Neural cell (in vitro differentiated cells): ENCODE data around the gene RPL18. TPM values are rescaled to one million over a fixed set of nuclear protein-coding genes. Genes with fewer than 3 reads are reported as not detected.

Experiments
- H2AFZ ChIP-seq: fragments of 200-600, 300-800 bp; sonication (generic), shearing (Covaris generic); 2 replicates; pipeline ENCODE4 v1.6.0; 2014; ENCODE audit warnings: low read depth, mild to moderate bottlenecking, antibody characterized with exemption, low read length, moderate library complexity
- H3F3A ChIP-seq: fragments of 200-600 bp; shearing (Covaris generic); 2 replicates; pipeline ENCODE4 v1.6.1; 2016; ENCODE audit warnings: mild to moderate bottlenecking, moderate library complexity, mixed read lengths, antibody characterized with exemption, low read length; ENCODE audit not compliant: insufficient read depth, poor library complexity, severe bottlenecking
- H3K27ac ChIP-seq: fragments of 200-600, 300-800 bp; sonication (generic), shearing (Covaris generic); 2 replicates; pipeline ENCODE4 v1.5.1; 2014; ENCODE audit warnings: mild to moderate bottlenecking, low read length, moderate library complexity
- H3K27me3 ChIP-seq: fragments of 300-800, 200-600 bp; sonication (generic), shearing (Covaris generic); 2 replicates; pipeline ENCODE4 v1.6.0; 2014; ENCODE audit warnings: mild to moderate bottlenecking, low read depth, low read length, moderate library complexity; ENCODE audit not compliant: insufficient read depth
- H3K36me3 ChIP-seq: fragments of 300-800, 200-600 bp; sonication (generic), shearing (Covaris generic); 2 replicates; pipeline ENCODE4 v1.5.1; 2014; ENCODE audit warnings: mild to moderate bottlenecking, antibody characterized with exemption, low read length, moderate library complexity; ENCODE audit not compliant: insufficient read depth
- H3K4me2 ChIP-seq: fragments of 300-800, 200-600 bp; sonication (generic), shearing (Covaris generic); 2 replicates; pipeline ENCODE4 v1.6.0; 2014; ENCODE audit warnings: mild to moderate bottlenecking, low read length
- H3K4me3 ChIP-seq: fragments of 300-800, 200-600 bp; sonication (generic), shearing (Covaris generic); 2 replicates; pipeline ENCODE4 v1.5.1; 2014; ENCODE audit warnings: mild to moderate bottlenecking, low read length, moderate library complexity
- H3K79me2 ChIP-seq: fragments of 200-600 bp; shearing (Covaris generic); replicated peaks from 2 replicates; pipeline ENCODE4 v1.6.0; 2014; ENCODE audit warnings: mild to moderate bottlenecking, low read length, moderate library complexity; ENCODE audit not compliant: insufficient read depth
- H3K9ac ChIP-seq: fragments of 300-800, 200-600 bp; sonication (generic), shearing (Covaris generic); 2 replicates; pipeline ENCODE4 v1.6.1; 2016; ENCODE audit warnings: mild to moderate bottlenecking, low read length, mixed read lengths
- H3K9me2 ChIP-seq: fragments of 200-600 bp; shearing (Covaris generic); 2 replicates; pipeline ENCODE4 v1.6.1; 2016; ENCODE audit warnings: mild to moderate bottlenecking, low read length, mixed read lengths; ENCODE audit not compliant: insufficient read depth
- H3K9me3 ChIP-seq: fragments of 200-600, 300-800 bp; sonication (generic), shearing (Covaris generic); 2 replicates; pipeline ENCODE4 v1.6.1; 2016; ENCODE audit warnings: mild to moderate bottlenecking, mixed run types, low read length, moderate library complexity, mixed read lengths
- H4K20me1 ChIP-seq: fragments of 200-600 bp; shearing (Covaris generic); 2 replicates; pipeline ENCODE4 v1.6.1; 2016; ENCODE audit warnings: mild to moderate bottlenecking, mixed run types; ENCODE audit not compliant: insufficient read depth
- EP300 ChIP-seq: fragments of 450-650 bp; conservative IDR thresholded peaks from 2 replicates; pipeline ENCODE4 v1.6.1; 2014; ENCODE audit warnings: antibody characterized with exemption, mild to moderate bottlenecking, moderate library complexity; ENCODE audit not compliant: poor library complexity, severe bottlenecking
- EZH2 ChIP-seq: fragments of 200-600, 300-800 bp; shearing (Covaris generic), sonication (generic); IDR thresholded peaks from 2 replicates; pipeline ENCODE4 v1.6.1; 2014; ENCODE audit warnings: antibody characterized with exemption, low read length, borderline replicate concordance, mild to moderate bottlenecking; ENCODE audit not compliant: insufficient read depth, poor library complexity, severe bottlenecking
- MXI1 ChIP-seq: fragments of 450-650 bp; conservative IDR thresholded peaks from 2 replicates; pipeline ENCODE4 v1.6.1; 2014; ENCODE audit warnings: antibody characterized with exemption, mild to moderate bottlenecking; ENCODE audit not compliant: poor library complexity, severe bottlenecking
- POLR2AphosphoS5 ChIP-seq: IDR thresholded peaks from 2 replicates; pipeline ENCODE4 v1.6.1; 2012
- RAD21 ChIP-seq: fragments of 450-650 bp; conservative IDR thresholded peaks from 2 replicates; pipeline ENCODE4 v1.6.1; 2014; ENCODE audit warnings: antibody characterized with exemption, mild to moderate bottlenecking, moderate library complexity
- SMC3 ChIP-seq: fragments of 450-650 bp; conservative IDR thresholded peaks from 2 replicates; pipeline ENCODE4 v1.6.1; 2014; ENCODE audit warnings: antibody characterized with exemption, mild to moderate bottlenecking, moderate library complexity; ENCODE audit not compliant: poor library complexity
- TAF1 ChIP-seq: IDR thresholded peaks from 2 replicates; pipeline ENCODE4 v1.6.1; 2012; ENCODE audit warnings: low read depth
- polyA plus RNA-seq: library from polyadenylated mRNA; depleted of rRNA; stranded (reverse); fragments of >200 nt; gene quantifications from 2 replicates; pipeline ENCODE4 v1.2.3, GENCODE V29; 2014
- TF ChIP-seq, protein P1 (sequence below): fragments of 450-650 bp; IDR thresholded peaks from 2 replicates; pipeline ENCODE4 v1.5.1; 2014; ENCODE audit warnings: antibody characterized with exemption, mild to moderate bottlenecking, moderate library complexity; ENCODE audit not compliant: poor library complexity, severe bottlenecking
- TF ChIP-seq, protein P2 (sequence below): IDR thresholded peaks from 2 replicates; pipeline ENCODE4 v1.6.1; 2012; ENCODE audit warnings: borderline replicate concordance

The RPL18 gene
- polyA plus RNA-seq, 1 donor from 2014 or later, result 2,102 TPM

DNA sequence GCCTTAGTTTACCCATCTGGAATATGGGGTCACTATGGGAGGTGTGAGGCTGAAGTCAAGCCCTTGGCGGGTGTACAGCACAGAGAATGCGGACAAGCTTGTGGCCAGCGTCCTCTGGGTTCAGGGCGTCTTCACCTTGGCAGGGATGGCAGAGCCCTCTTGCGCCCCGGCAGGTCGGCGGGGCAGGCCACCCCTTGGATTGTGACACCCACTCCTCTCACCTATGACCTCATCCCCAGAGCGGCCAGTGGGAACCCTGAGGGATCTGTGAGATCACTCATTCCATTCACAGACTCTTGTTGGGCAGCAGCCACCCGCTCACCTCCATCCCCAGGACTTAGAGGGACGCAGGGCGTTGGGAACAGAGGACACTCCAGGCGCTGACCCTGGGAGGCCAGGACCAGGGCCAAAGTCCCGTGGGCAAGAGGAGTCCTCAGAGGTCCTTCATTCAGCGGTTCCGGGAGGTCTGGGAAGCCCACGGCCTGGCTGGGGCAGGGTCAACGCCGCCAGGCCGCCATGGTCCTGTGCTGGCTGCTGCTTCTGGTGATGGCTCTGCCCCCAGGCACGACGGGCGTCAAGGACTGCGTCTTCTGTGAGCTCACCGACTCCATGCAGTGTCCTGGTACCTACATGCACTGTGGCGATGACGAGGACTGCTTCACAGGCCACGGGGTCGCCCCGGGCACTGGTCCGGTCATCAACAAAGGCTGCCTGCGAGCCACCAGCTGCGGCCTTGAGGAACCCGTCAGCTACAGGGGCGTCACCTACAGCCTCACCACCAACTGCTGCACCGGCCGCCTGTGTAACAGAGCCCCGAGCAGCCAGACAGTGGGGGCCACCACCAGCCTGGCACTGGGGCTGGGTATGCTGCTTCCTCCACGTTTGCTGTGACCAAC, 12.3 kb downstream of the RPL18 start, which contains the start of gene SPACA4:
Gene SPACA4, plus strand, starts transcription at position 280 of the 896 bp plus-strand sequence. Its CDS starts 237 bp downstream, at position 517.
- Histone ChIP-seq H3K36me3 (no peaks in the 10 kb centered on the region), H3K27ac (no peak within 1 kb of the TSS), H3K4me3 (no peak within 1 kb of the TSS), H4K20me1 (no peaks in the 10 kb centered on the region), H3F3A (no peaks in the 10 kb centered on the region), H3K9me3 (no peaks in the 10 kb centered on the region), H3K79me2 (no peaks in the 10 kb centered on the region), H2AFZ (no peak within 1 kb of the TSS), H3K9ac (no peak within 1 kb of the TSS), H3K27me3 (no peaks in the 10 kb centered on the region), H3K9me2 (no peaks in the 10 kb centered on the region), H3K4me2 (no peak within 1 kb of the TSS)
- no peak for TF ChIP-seq RAD21
- no peak for TF ChIP-seq EP300
- TF ChIP-seq TAF1, result no peak
- TF ChIP-seq, protein P1, sequence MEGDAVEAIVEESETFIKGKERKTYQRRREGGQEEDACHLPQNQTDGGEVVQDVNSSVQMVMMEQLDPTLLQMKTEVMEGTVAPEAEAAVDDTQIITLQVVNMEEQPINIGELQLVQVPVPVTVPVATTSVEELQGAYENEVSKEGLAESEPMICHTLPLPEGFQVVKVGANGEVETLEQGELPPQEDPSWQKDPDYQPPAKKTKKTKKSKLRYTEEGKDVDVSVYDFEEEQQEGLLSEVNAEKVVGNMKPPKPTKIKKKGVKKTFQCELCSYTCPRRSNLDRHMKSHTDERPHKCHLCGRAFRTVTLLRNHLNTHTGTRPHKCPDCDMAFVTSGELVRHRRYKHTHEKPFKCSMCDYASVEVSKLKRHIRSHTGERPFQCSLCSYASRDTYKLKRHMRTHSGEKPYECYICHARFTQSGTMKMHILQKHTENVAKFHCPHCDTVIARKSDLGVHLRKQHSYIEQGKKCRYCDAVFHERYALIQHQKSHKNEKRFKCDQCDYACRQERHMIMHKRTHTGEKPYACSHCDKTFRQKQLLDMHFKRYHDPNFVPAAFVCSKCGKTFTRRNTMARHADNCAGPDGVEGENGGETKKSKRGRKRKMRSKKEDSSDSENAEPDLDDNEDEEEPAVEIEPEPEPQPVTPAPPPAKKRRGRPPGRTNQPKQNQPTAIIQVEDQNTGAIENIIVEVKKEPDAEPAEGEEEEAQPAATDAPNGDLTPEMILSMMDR, result no peak
- no peak for TF ChIP-seq MXI1
- TF ChIP-seq, protein P2, sequence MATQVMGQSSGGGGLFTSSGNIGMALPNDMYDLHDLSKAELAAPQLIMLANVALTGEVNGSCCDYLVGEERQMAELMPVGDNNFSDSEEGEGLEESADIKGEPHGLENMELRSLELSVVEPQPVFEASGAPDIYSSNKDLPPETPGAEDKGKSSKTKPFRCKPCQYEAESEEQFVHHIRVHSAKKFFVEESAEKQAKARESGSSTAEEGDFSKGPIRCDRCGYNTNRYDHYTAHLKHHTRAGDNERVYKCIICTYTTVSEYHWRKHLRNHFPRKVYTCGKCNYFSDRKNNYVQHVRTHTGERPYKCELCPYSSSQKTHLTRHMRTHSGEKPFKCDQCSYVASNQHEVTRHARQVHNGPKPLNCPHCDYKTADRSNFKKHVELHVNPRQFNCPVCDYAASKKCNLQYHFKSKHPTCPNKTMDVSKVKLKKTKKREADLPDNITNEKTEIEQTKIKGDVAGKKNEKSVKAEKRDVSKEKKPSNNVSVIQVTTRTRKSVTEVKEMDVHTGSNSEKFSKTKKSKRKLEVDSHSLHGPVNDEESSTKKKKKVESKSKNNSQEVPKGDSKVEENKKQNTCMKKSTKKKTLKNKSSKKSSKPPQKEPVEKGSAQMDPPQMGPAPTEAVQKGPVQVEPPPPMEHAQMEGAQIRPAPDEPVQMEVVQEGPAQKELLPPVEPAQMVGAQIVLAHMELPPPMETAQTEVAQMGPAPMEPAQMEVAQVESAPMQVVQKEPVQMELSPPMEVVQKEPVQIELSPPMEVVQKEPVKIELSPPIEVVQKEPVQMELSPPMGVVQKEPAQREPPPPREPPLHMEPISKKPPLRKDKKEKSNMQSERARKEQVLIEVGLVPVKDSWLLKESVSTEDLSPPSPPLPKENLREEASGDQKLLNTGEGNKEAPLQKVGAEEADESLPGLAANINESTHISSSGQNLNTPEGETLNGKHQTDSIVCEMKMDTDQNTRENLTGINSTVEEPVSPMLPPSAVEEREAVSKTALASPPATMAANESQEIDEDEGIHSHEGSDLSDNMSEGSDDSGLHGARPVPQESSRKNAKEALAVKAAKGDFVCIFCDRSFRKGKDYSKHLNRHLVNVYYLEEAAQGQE, result no peak

DNA sequence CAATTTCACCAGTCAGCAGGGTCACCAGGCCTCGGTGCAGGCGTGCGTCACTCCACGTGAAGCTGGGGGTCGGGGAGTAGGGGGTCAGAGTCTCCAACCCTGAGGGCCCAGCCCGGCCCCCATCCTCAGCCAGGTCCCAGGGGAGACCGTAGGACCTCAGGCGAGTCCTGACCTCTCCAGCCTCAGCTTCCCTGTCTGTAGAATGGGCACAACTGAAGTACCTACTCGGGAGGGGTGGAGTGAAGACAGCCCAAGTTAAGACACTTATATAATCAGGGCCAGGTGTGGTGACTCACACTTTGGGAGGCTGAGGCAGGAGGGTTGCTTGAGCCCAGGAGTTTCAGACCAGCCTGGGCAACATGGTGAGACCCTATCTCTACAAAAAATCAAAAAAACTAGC, 15.1 kb downstream of the RPL18 start:
- Histone ChIP-seq H3K79me2 (no peaks in the 10 kb centered on the region), H3K36me3 (no peaks in the 10 kb centered on the region), H3K4me3 (no peak overlapping the region), H4K20me1 (no peaks in the 10 kb centered on the region), H3K9ac (no peak overlapping the region), H3F3A (no peaks in the 10 kb centered on the region), H3K27me3 (no peaks in the 10 kb centered on the region), H3K9me3 (no peaks in the 10 kb centered on the region), H3K4me2 (no peak overlapping the region), H2AFZ (no peak overlapping the region), H3K27ac (no peak overlapping the region), H3K9me2 (no peaks in the 10 kb centered on the region)
- TF ChIP-seq, protein P1, result no peak
- TF ChIP-seq EP300, result no peak
- TF ChIP-seq EZH2, result no peak
- TF ChIP-seq, protein P2, result no peak
- TF ChIP-seq MXI1, result no peak
- no peak for TF ChIP-seq POLR2AphosphoS5
- no peak for TF ChIP-seq RAD21
- TF ChIP-seq TAF1, result no peak
- TF ChIP-seq SMC3, result no peak
